HG03159 (cell line): ENCODE measurements around the gene ADSL.
"Not testable (repeated sequence)": the region's sequence is repeated elsewhere in the genome, so short reads cannot be mapped to it uniquely, and the experiment has no call there.

ENCODE experiments used
- ATAC-seq: cut with Tn5 transposase; IDR thresholded peaks from one replicate; pipeline ENCODE4 v1.9.1; 2021; ENCODE audit warnings: mild to moderate bottlenecking, moderate library complexity; ENCODE audit not compliant: unreplicated experiment

The ADSL gene

DNA sequence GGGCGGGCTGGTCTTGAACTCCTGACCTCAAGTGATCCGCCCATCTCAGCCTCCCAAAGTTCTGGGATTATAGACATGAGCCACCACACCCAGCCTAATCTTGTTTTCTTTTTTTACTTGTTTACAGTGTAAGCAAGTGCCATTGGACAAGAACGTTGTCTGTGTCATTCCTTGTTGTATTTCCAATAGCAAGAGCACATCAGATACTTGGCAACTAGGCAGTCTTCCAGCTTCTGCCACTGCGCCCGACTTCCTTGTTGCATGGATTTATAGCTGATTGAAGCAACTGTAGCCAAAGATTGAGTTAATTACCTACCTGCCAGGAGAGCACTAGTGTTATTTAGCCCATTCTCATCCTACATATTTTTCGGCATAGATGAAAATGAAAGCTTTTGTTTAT lies 21.0 kb downstream of the ADSL start:
- no peak for ATAC-seq

DNA sequence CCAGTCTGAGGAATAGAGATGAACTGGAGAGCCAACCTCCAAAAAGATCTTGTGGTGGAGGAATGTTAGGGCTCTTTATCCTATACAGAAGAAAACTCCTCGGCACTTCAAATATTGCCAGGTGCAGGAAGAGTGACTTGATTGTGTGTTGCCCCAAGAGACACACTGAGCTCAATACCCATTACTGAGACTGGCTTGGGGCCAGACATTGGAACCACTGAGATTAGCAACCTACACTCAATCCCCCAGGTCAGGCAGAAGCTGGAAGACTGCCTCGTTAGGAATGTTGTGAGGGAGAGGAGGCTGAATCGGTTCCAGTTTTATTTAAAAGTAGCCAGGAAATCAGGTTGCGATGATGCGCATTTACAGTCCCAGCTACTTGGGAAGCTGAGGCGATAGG lies 21.7 kb downstream of the ADSL start:
- no peak for ATAC-seq

DNA sequence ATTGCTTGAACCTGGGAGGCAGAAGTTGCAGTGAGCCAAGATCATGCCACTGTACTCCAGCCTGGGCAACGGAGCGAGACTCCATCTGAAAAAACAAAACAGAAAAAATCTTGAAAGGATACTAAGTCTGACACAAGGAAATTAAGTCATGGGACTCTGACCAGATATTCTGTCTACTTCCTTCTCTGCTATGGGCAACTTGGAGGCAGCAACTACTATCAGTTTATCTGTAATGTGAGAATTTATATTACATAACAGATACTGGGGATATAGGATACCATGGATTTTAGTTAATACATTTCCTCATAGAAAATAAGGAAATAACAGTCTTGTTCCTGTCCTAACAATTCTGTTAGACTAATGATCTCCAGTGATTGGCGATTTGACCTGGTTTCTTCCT lies 22.5 kb downstream of the ADSL start:
- ATAC-seq = no peak

DNA sequence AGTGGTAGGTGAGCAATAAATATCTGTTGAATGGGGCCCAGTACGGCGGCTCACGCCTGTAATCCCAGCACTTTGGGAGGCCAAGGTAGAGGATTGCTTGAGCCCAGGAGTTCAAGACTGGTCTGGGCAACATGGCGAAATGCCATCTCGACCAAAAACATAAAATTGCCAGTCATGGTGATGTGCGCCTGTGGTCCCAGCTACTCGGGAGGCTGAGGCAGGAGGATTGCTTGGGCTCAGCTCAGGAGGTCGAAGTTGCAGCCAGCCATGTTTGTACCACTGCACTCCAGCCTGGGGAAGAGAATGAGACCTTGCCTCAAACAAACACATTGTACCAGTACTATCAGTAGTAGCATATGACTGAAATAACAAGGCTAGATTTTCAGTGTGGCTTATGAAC lies 28.3 kb downstream of the ADSL start:
- no peak for ATAC-seq

DNA sequence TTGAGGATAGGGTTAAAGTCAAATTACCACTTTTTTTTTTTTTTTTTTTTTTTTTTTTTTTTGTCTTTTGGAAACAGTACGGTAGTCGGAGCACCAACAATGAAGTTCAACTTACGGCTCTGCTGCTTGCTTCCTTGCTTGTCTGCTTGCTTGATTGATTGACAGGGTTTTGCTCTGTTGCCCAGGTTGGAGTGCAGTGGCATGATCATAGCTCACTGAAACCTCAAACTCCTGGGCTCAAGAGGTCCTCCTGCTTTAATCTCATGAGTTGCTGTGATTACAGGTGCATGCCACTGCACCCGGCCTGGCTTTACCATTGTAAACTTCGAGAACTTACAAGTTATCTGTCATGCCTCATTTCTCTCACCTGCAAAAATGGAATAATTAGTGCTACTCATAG lies 29.8 kb downstream of the ADSL start:
- no peak for ATAC-seq

DNA sequence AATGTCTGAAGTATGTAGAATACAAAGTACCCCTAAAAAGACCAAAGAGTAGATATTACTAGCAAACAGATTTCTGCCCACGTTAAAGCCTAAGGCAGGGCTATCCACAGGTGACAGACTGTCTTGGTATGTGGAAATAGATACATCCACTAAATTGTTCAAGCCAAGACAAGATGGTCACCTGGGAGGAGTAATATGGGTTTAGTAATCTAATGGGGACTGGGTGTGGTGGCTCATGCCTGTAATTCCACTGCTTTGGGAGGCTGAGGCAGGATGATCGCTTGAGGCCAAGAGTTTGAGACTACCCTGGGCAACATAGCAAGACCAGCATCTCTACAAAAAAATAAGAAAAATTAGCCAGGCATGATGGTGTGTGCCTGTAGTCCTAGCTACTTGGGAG lies 31.6 kb downstream of the ADSL start:
- ATAC-seq = no peak

DNA sequence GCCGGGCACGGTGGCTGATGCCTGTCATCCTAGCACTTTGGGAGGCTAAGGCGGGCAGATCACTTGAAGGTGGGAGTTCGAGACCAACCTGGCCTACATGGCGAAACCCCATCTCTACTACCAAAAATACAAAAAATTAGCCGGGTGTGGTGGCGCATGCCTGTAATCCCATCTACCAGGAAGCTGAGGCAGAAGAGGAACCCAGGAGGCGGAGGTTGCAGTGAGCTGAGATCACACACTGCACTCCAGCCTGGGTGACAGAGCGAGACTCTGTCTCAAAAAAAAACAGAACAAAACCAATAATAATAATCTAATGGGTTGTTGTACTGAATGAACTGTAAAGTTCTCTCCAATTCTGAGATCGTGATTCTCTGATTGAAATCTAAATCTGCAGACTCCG lies 32.1 kb downstream of the ADSL start:
- ATAC-seq = not testable (repeated sequence)

DNA sequence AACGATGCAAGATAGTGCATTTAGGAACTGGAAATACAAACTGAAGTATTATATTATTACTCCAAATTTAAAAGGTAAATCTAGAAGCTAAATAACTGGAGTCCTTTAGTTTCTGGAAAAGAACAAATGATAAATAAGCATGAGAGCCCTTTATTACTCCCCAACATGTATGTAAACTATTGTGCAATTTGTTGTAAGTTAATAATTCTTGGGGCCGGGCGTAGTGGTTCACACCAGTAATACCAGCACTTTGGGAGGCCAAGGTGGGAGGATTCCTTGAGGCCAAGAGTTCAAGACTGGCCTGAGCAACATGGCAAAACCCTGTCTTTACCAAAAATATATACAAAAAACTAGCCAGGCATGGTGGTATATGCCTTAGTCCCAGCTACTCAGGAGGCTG lies 35.2 kb downstream of the ADSL start:
- ATAC-seq = no peak

DNA sequence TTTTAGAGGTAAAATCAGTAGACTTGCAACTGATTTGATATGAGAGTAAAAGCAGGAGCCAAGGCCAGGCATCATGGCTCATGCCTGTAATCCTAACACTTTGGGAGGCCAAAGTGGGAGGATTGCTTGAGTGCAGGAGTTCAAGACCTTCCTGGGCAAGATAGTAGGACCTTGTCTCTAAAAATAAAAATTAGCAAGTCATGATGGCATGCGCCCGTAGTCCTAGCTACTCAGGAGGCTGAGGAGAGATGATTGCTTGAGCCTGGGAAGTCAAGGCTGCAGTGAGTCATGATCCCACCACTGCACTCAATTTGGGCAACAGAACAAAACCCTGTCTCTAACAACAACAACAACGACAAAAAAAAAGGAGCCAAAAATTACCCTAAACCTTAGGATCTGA lies 37.6 kb downstream of the ADSL start:
- no peak for ATAC-seq

DNA sequence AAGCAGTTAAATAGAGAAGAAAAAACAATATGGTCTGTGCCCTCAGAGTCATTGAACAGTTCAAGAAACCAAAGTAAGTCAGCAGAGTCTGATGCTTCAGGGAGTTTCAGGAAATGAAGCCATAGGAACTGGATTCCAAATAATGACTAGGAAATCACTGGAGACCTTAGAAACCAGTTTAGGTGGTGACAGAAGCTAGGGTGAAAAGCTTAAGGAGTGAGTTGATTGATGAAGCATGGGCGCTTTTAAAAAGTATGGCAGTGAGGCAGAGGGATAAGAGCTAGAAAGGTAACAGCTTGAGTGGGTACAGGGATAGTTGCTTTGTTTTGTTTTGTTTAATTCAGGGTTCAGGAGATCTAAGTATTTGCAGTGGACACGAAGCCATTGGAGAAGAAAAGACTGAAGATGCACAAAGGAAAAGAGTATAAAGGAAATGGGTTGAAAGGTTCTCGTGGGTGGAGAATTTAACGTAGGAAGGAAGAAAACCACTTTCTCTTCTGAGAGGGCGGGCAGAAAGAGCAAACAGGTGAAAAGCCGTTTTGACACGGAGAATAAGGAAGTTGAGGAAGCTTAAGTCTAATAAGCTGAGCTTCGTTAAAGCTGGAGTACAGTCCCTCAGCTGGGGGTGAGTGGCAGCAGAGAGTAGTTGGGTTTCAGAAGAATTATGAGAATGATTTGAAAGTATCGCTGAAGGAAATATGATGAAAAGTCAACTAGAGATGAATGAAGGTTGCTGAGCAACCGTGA lies 38.9 kb downstream of the ADSL start:
- no peak for ATAC-seq

DNA sequence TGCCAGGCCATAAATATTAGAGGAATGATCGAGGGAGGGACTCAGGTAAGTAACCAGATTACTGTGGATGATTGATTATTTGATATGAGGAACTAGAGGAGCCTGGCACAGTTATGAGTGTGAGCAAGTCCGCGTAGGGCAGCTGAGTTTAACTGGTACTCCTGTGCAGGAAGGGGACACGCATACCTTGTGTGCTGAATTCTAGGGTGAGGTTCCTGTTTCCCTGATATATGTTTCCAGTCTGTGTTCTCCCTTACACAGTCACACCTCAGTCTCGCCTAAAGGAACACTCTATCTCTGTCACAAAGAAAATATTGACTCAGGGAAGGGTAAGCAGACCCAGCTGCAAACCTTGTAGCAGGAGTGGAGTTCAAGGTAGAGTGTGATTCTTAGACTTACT lies 41.4 kb downstream of the ADSL start:
- ATAC-seq = no peak

DNA sequence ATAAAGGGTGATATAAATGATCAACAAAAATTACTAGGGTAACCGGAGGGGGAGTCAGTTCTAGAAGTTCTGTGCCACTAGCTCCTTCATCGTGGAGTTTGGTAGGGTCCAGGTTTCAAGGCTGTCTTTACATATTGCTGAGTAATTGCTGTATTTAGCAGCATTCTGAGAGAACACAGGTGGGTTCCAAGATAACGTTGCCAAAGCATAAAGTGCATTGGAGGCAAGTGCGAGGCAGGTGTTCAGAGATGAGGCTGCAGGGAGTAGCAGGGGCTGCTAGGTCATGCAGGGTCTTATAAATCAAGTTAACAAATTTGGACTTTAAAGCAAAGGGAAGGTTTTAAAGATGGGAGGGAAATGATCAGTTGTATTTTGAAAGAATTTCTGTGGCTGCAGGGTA lies 41.9 kb downstream of the ADSL start:
- ATAC-seq = no peak

DNA sequence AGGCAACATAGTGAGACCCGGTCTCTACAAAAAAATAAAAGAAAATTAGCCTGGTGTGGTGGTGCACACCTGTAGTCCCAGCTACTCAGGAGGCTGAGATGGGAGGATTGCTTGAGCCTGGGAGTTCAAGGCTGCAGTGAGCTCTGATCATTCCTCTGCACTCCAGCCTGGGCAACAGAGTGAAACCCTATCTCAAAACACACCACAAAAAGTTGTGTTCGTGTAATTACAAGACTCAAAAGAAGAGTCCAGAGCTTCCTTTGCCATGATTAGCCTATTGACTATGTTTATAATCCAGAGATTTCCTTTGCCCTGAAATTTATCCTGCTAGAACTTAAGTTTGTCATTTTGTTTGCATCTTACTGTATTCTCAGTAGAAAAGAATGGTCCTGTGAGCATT lies 45.1 kb downstream of the ADSL start:
- no peak for ATAC-seq

DNA sequence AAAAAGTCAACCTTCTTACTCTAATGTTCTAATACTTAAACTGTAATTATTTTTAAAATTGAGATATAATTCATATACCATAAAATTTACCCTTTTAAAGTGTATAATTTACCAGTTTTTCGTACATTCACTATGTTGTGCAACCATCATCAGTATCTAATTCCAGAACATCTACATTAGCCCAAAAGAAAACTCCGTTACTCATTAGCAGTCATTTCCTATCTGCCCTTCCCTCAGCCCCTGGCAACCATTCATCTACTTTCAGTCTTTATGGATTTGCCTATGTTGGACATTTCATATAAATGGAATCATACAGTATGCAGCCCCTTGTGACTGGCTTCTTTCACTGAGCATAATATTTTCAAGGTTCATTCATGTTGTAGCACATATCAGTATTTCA lies 46.3 kb downstream of the ADSL start:
- no peak for ATAC-seq

DNA sequence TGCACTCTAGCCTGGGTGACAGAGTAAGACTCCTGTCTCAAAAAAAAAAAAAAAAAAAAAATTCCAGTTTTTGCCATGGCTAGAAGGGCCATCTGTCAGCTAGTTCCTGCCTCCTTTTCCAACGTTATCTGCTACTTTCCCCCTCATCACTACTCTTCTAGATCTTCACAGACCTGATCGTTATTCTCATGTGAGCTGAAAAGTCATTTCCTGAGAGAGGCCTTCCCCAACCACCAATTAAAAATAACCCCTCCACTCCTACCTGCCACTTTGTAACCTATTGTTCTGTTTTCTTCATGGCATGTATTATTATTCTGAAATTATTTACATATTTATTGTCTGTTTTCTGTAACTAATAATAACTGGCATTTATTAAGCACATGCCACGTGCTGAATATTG lies 48.3 kb downstream of the ADSL start:
- ATAC-seq = no peak

DNA sequence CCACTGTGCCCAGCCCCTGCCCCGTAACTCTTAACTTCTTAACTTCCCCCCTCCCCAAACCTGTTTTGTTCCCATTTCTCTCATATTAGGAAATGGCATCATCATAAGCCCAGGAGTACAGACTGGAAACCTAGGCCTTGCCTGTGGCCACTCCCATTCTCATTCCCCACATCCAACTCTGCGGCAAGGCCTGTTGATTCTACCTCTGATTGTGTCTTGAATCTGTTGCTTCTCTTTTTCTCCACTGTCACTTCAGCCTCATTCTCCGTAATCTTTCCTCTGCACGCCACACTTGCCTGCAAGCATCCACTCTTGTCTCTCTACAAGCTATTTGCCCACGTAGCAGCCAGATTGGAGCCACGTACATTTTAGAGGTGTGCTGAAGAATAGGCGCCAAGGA lies 49.3 kb downstream of the ADSL start:
- ATAC-seq = no peak

DNA sequence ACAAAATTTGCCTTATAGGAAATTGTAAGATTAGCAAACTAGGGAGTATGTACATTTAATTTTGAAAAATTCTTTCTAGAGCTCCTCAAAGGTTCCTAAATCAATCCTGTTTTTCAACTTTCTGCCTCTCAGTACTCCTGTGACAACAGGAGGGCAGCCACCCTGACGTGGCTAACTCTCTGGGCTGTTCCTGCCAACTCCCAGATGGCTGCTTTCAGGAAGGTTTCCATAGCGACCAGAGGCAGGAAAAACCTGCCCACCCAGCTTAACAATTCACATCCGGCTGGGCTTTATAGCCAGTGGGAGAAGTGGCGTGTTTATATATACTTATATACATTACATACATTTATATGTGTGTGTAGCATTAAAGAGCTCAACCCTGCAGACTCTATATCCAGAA lies 50.6 kb downstream of the ADSL start:
- no peak for ATAC-seq

DNA sequence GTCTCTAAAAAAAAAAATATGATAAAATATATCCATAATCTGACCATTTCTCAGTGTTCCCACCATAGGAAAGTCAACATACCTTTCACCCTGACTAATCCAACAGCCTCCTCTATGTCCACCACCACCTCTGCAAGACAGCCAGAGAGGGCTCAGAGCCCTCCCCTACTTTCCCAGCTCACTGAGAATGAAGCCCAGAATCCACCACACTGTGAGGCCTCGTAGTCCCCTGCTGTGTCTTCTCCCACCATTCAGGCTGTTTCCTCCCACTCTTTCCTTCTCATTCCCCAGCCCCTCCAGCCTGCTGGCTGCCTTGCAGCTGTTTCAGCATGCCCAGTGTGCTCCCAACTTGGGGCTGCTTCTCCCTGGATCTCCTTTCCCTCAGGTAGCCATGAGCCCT lies 51.1 kb downstream of the ADSL start:
- no peak for ATAC-seq

DNA sequence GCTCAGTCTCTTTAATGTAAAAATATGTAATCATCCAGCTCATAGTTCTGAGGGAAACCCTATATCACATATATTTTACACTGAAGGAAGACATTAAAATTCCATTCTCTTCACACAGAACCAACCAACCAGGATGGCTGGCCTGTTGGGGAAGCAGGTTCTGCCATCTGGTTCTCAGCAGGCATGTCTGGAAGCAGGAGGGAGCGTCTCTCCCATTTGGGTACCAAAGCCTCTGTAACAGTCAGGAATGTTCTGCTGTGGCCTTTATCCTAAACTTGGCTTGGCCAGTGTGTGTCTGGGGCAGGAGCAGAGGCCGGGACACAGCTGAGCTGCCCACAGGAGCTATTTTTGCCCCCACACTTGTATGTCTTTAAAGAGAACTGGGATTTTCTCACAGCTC lies 53.3 kb downstream of the ADSL start:
- no peak for ATAC-seq

DNA sequence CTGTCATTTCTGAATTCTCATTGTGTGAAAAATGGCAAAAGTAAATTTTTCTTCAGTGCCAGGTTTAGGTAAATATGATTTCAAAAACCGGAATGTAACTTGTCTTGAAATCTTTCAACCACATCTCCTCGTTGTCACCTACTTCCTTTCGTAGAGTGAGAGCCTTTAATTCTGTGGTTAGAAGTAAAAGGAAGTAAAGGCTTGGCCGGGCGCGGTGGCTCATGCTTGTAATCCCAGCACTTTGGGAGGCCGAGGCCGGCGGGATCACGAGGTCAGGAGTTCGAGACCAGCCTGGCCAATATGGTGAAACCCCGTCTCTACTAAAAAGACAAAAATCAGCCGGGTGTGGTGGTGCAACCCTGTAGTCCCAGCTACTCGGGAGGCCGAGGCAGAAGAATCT lies 53.9 kb downstream of the ADSL start:
- no peak for ATAC-seq

DNA sequence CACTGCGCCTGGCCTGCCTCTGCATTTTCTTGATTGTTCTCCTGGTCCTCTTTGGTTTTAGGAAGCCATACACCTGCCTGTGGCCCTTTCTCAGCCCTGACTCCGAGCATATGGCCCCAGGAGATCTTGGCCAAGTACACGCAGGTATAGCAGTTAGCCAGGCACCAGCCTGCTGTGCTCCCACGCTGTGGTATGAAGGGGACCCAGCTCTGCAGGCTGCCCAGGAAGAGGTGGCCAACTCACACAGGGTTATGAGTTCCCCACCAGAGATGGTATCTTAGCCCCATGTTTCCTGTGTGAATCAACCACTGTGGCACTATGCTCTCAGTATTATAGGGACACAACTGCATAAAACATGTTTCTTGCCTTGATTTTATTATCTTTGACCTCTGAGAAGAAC lies 55.2 kb downstream of the ADSL start:
- no peak for ATAC-seq

DNA sequence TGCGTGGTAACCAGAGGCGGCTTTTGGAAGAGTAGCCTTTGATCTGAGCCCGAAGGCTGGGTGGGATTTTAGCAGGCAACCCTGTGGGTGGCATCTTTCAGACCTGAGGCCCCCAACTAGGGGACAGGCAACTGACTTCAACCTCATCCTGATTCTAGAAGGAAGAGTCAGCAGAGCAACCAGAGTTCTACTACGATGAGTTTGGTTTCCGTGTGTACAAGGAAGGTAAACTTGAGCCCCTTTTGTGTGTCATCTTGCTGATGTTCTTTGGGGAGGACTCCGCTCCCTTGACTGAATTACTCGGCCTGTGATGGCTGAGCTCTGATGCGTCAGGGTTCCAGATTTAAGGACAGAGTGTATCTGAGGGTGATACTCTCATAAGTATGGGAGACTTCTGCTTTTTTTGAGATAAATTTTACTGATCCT lies 55.7 kb downstream of the ADSL start:
- ATAC-seq = no peak

DNA sequence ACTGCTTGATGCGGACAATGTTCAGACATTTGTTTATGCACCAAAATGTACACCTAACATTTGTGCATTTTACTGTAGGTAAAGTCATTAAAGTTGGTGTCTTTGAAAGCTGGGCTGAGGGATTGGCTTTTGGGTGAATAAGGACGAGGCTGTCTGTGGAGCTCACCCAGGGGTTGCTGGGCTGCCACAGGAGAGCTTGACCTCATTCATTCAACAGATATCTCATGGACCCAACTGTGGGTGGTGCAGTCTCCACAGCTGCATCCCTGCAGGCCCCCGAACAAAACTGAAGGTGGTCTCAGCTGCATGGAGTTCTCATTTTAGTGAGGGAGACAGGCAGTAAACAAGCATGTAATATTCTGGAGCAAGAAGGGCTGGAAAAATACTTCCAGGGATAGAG lies 56.8 kb downstream of the ADSL start:
- no peak for ATAC-seq
